Fibroblast of skin of left biceps (primary cell): ENCODE data around the gene FRS2.

ENCODE experiments used
- DNase-seq, 2 experiments: peaks; one replicate each; pipeline ENCODE4 v3.0.0-alpha.2; 2013; ENCODE audit warnings: low read depth in 2 of 2

Gene FRS2

GRCh38 chr12:69627501-69627900, 157.3 kb downstream of the FRS2 start:
- DNase-seq = no peak
